Stimulated activated naive CD8-positive, alpha-beta T cell treated with anti-CD3 and anti-CD28 coated beads, Interleukin-15, amount 100 ng/mL, for 72 hours (primary cell): Measurements from ENCODE around the gene IFNAR2.
"Not testable (repeated sequence)": the region's sequence is repeated elsewhere in the genome, so short reads cannot be mapped to it uniquely, and the experiment has no call there.

Source experiments
- ATAC-seq: fragments of 150-1000 bp; cut with Tn5 transposase; 2 replicates; pipeline ENCODE4 v1.10.0; 2021; ENCODE audit warnings: mild to moderate bottlenecking, moderate library complexity
- DNase-seq, 2 donors: peaks; one replicate each; pipeline ENCODE4 v3.0.0; 2021 to 2022
- H3K27ac Mint-ChIP-seq, 2 donors: one replicate each; pipeline ENCODE4 v1.8.0; 2022; ENCODE audit warnings: mild to moderate bottlenecking in 2 of 2, mixed read lengths in 2 of 2, moderate library complexity in 2 of 2
- H3K27me3 Mint-ChIP-seq: one replicate; pipeline ENCODE4 v1.8.0; 2022; ENCODE audit warnings: mixed read lengths
- H3K4me1 Mint-ChIP-seq: one replicate; pipeline ENCODE4 v1.8.0; 2022; ENCODE audit warnings: mild to moderate bottlenecking, mixed read lengths
- H3K4me3 Mint-ChIP-seq, 2 donors: one replicate each; pipeline ENCODE4 v1.8.0; 2022; ENCODE audit warnings: mild to moderate bottlenecking in 2 of 2, mixed read lengths in 2 of 2, moderate library complexity in 1 of 2
- H3K9me3 Mint-ChIP-seq, 2 donors: one replicate each; pipeline ENCODE4 v1.8.0; 2022; ENCODE audit warnings: mixed read lengths in 2 of 2

The IFNAR2 gene

GRCh38 chr21:33246506-33246905 is 16.8 kb downstream of the IFNAR2 start:
- DNase-seq (no peak), ATAC-seq (no peak)
- no peaks in the 10 kb centered on the region for H3K27me3 Mint-ChIP-seq
- H3K4me1 Mint-ChIP-seq = peaks cover 79% of the 10 kb centered on the region
- H3K9me3 Mint-ChIP-seq = no peaks in the 10 kb centered on the region
- peak overlapping the region in 1 of 2 donors; percentile 79 for H3K27ac Mint-ChIP-seq
- peak overlapping the region; percentile 17 to 36 for H3K4me3 Mint-ChIP-seq

GRCh38 chr21:33246963-33247362 is 17.2 kb downstream of the IFNAR2 start:
- H3K9me3 Mint-ChIP-seq = no peaks in the 10 kb centered on the region
- peaks cover 75% of the 10 kb centered on the region for H3K4me1 Mint-ChIP-seq
- no peak for DNase-seq
- H3K27me3 Mint-ChIP-seq = no peaks in the 10 kb centered on the region
- peak overlapping the region; percentile 17 to 36 for H3K4me3 Mint-ChIP-seq
- no peak for ATAC-seq
- no peak overlapping the region for H3K27ac Mint-ChIP-seq

- ATAC-seq (no peak), DNase-seq (no peak)
- peak overlapping the region; percentile 21 to 51 for H3K27ac Mint-ChIP-seq
- no peaks in the 10 kb centered on the region for H3K27me3 Mint-ChIP-seq
- peaks cover 70% of the 10 kb centered on the region for H3K4me1 Mint-ChIP-seq
- no peak overlapping the region for H3K4me3 Mint-ChIP-seq
- H3K9me3 Mint-ChIP-seq = no peaks in the 10 kb centered on the region
Measured at GRCh38 chr21:33247599-33247998, 17.9 kb downstream of the IFNAR2 start.

DNA sequence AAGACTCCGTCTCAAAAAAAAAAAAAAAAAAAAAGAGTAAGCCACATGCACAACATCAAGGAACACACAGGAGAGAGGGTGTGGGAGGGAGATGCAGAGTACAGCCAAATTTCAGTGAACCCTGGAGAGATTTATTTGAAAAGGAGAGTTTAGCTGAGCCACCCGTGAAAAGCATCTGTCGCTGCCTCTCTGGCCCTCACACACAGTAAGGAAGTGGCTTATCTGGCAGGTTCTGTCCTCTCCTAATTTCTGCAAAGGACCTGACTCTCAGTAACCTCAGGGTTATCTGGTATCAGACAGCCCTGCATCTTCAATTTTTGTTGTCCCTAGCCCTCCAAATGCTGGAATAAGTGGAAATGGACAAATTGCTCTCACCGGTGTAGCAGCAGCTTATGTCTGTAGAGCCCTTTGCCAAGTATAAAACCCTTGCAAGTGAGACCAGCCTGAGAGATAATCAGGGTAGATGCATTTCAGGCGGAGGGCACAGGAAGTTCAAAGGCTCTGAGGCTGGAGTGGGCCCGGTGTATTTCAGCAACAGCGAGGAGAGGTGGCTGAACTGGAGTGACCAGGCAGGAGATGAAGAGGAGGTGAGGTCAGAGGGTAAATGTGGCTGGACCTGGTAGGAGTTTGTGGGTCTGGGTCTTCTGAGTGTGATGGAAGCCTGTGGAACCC is 19.7 kb downstream of the IFNAR2 start:
- Mint-ChIP-seq H3K4me1 (peaks cover 63% of the 10 kb centered on the region), H3K4me3 (no peak overlapping the region), H3K9me3 (no peaks in the 10 kb centered on the region), H3K27me3 (no peaks in the 10 kb centered on the region), H3K27ac (no peak overlapping the region)
- no peak for ATAC-seq
- no peak for DNase-seq

- Mint-ChIP-seq H3K4me3 (no peak overlapping the region), H3K27me3 (no peaks in the 10 kb centered on the region), H3K9me3 (no peaks in the 10 kb centered on the region), H3K27ac (no peak overlapping the region), H3K4me1 (peaks cover 63% of the 10 kb centered on the region)
- DNase-seq (no peak), ATAC-seq (no peak)
Measured at GRCh38 chr21:33251119-33251518, 21.4 kb downstream of the IFNAR2 start.

GRCh38 chr21:33253382-33253781 is 23.6 kb downstream of the IFNAR2 start:
- Mint-ChIP-seq H3K9me3 (peaks cover 7 to 10% of the 10 kb centered on the region in 2 donors), H3K4me1 (peaks cover 61% of the 10 kb centered on the region)
- not testable (repeated sequence) for H3K4me3 Mint-ChIP-seq, H3K27ac Mint-ChIP-seq, DNase-seq, H3K27me3 Mint-ChIP-seq, ATAC-seq

- no peak for DNase-seq
- H3K4me1 Mint-ChIP-seq = peaks cover 61% of the 10 kb centered on the region
- H3K4me3 Mint-ChIP-seq = no peak overlapping the region
- H3K9me3 Mint-ChIP-seq = peaks cover 10% of the 10 kb centered on the region in 2 donors
- no peak overlapping the region for H3K27ac Mint-ChIP-seq
- no peaks in the 10 kb centered on the region for H3K27me3 Mint-ChIP-seq
- ATAC-seq = no peak
Measured at GRCh38 chr21:33254766-33255165, 25.0 kb downstream of the IFNAR2 start.

DNA sequence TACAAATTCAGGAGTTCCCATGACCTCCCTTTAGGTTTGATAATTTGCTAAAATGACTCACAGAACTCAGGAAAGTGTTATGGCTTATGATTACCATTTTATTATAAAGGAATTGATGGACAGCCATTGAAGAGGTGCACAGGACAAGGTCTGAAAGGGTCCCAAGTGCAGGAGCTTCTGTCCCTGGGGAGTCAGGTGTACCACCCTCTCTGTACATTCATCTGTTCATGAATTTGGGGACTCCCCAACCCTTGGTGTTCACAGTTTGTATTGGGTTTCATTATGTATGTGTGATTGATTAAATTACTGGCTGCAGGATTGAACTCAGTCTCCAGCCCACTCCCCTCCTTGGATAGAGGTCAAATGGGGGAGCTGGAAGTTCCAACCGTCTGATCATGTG is 25.7 kb downstream of the IFNAR2 start:
- H3K27ac Mint-ChIP-seq = peak overlapping the region in 1 of 2 donors; percentile 79
- H3K4me3 Mint-ChIP-seq = no peak overlapping the region
- no peaks in the 10 kb centered on the region for H3K27me3 Mint-ChIP-seq
- ATAC-seq = peak; percentile 73
- no peak for DNase-seq
- peaks cover 10% of the 10 kb centered on the region in 2 donors for H3K9me3 Mint-ChIP-seq
- H3K4me1 Mint-ChIP-seq = peaks cover 65% of the 10 kb centered on the region

- Mint-ChIP-seq H3K9me3 (peaks cover 10% of the 10 kb centered on the region in 2 donors), H3K4me1 (peaks cover 69% of the 10 kb centered on the region), H3K27me3 (no peaks in the 10 kb centered on the region), H3K4me3 (peak overlapping the region; percentile 6 to 37), H3K27ac (peak overlapping the region in 1 of 2 donors; percentile 34)
- peak; percentile 70 for ATAC-seq
- DNase-seq = no peak
Measured at GRCh38 chr21:33256019-33256418, 26.3 kb downstream of the IFNAR2 start.

DNA sequence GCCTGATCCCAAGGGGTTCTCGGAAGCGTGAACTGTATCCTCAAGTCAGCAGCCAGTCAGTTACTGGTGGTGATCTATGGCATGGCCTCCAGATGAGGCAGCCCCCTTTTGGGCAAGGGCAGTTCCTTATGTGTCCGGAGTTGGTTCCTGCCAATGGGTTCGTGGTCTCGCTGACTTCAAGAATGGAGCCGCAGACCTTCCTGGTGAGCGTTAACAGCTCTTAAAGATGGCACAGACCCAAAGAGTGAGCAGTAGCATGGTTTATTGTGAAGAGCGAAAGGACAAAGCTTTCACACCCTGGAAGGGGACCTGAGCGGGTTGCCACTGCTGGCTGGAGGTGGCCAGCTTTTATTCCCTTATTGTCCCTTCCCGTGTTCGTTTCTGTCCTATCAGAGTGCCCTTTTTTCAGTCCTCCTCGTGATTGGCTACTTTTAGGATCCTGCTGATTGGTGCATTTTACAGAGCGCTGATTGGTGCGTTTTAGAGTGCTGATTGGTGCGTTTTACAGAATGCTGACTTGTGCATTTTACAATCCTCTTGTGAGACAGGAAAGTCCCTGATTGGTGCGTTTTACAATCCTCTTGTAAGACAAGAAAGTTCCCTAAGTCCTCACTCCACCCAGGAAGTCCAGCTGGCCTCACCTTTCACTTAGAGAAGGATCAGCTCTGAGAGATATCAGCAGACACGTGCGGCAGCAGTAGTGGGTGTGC is 27.5 kb downstream of the IFNAR2 start:
- peaks cover 78% of the 10 kb centered on the region for H3K4me1 Mint-ChIP-seq
- H3K27me3 Mint-ChIP-seq = no peaks in the 10 kb centered on the region
- DNase-seq (no peak), ATAC-seq (no peak)
- peaks cover 10% of the 10 kb centered on the region in 2 donors for H3K9me3 Mint-ChIP-seq
- H3K27ac Mint-ChIP-seq = peak overlapping the region in 1 of 2 donors; percentile 34
- H3K4me3 Mint-ChIP-seq = no peak overlapping the region

- peaks cover 10% of the 10 kb centered on the region in 2 donors for H3K9me3 Mint-ChIP-seq
- no peak overlapping the region for H3K27ac Mint-ChIP-seq
- no peak overlapping the region for H3K4me3 Mint-ChIP-seq
- no peaks in the 10 kb centered on the region for H3K27me3 Mint-ChIP-seq
- peaks cover 81% of the 10 kb centered on the region for H3K4me1 Mint-ChIP-seq
- DNase-seq (no peak), ATAC-seq (no peak)
Measured at GRCh38 chr21:33258475-33258874, 28.7 kb downstream of the IFNAR2 start.

GRCh38 chr21:33259428-33259827 is 29.7 kb downstream of the IFNAR2 start:
- Mint-ChIP-seq H3K27ac (no peak overlapping the region), H3K9me3 (peaks cover 10% of the 10 kb centered on the region in 2 donors), H3K4me3 (peak overlapping the region in 1 of 2 donors; percentile 35), H3K4me1 (peaks cover 87% of the 10 kb centered on the region), H3K27me3 (no peaks in the 10 kb centered on the region)
- DNase-seq (no peak), ATAC-seq (peak; percentile 85)

DNA sequence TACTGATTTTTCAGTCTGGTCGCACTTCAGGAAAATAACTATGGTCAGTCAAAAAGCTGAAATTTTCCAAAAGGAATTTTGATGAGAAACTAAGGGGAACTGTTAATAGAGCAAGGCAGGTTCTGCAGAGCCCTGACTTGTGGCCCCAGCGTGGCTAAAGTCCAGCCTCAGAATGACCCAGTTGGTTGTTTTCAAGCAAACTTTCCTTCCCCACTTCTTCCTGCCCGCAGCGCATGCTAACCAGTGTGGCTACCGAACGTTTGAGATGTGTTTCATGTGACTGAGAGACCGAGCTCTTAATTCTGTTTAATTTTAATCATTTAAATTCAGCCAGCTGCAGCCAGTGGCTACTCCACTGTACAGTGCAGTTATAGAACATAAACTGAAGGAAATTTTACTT is 30.3 kb downstream of the IFNAR2 start:
- H3K27ac Mint-ChIP-seq = no peak overlapping the region
- ATAC-seq (no peak), DNase-seq (no peak)
- peaks cover 87% of the 10 kb centered on the region for H3K4me1 Mint-ChIP-seq
- no peaks in the 10 kb centered on the region for H3K27me3 Mint-ChIP-seq
- peaks cover 10% of the 10 kb centered on the region in 2 donors for H3K9me3 Mint-ChIP-seq
- H3K4me3 Mint-ChIP-seq = peak overlapping the region; percentile 18 to 35

- ATAC-seq (no peak), DNase-seq (peak in 1 of 2 donors; percentile 31)
- H3K4me1 Mint-ChIP-seq = peaks cover 83% of the 10 kb centered on the region
- no peak overlapping the region for H3K4me3 Mint-ChIP-seq
- no peaks in the 10 kb centered on the region for H3K27me3 Mint-ChIP-seq
- no peak overlapping the region for H3K27ac Mint-ChIP-seq
- peaks cover 8 to 10% of the 10 kb centered on the region in 2 donors for H3K9me3 Mint-ChIP-seq
Measured at GRCh38 chr21:33261635-33262034, 31.9 kb downstream of the IFNAR2 start.

GRCh38 chr21:33262921-33263320 is 33.2 kb downstream of the IFNAR2 start:
- peak overlapping the region in 1 of 2 donors; percentile 34 for H3K27ac Mint-ChIP-seq

GRCh38 chr21:33264561-33264960 is 34.8 kb downstream of the IFNAR2 start:
- no peaks in the 10 kb centered on the region for H3K9me3 Mint-ChIP-seq
- H3K27ac Mint-ChIP-seq = no peak overlapping the region
- peaks cover 85% of the 10 kb centered on the region for H3K4me1 Mint-ChIP-seq
- H3K4me3 Mint-ChIP-seq = no peak overlapping the region
- H3K27me3 Mint-ChIP-seq = no peaks in the 10 kb centered on the region
- ATAC-seq = no peak
- DNase-seq = no peak

More at GRCh38 chr21:33262921-33263320, 33.2 kb downstream of the IFNAR2 start:
- H3K9me3 Mint-ChIP-seq = peaks cover 4 to 5% of the 10 kb centered on the region in 2 donors
- no peak for DNase-seq
- H3K4me3 Mint-ChIP-seq = no peak overlapping the region
- no peak for ATAC-seq
- H3K27me3 Mint-ChIP-seq = no peaks in the 10 kb centered on the region
- H3K4me1 Mint-ChIP-seq = peaks cover 85% of the 10 kb centered on the region
